Measurements from ENCODE around the gene TMEM100.

Gene TMEM100

DNA sequence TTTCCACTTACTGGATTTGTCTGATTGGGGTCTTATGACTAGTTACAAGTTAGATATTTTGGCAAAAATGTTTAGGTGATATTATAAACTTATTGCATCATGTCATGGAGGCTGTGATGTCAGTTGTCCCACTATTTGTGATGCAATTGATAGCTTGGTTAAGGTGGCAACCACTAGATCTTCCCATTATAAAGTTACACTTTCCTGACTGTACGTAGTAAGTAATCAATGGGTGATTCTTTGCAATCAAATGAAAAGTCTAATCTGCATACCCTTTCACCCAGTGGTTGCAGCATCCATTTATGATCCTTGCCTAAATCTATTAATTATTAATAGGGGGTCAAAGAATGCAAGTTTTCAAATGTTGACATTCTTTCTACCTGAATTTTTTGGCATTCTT is 23.8 kb upstream of the TMEM100 start:
- in situ Hi-C loops (cut with MboI; ENCODE audit: low sequenced_read_pairs) = no loop called here

DNA sequence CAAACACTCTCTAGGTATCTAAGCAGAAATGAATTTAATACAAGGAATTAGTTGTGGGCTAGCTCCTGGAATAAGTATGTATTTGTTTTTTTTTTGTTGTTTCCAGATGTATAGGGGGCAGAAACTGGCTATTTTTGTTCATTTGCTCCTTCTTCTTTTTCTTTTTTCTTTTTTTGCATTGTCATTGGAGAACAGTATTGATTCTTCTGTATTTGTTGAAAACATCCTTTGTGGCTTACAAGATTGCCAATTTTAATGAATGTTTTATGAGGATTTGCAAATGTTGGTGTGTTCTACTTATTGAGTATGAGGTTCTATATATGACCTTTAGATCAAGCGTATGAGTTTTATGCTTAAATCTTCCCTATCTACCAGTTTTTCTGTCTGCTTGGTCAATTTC is 22.6 kb upstream of the TMEM100 start:
- in situ Hi-C loops (cut with MboI; ENCODE audit: low sequenced_read_pairs) = no loop called here

DNA sequence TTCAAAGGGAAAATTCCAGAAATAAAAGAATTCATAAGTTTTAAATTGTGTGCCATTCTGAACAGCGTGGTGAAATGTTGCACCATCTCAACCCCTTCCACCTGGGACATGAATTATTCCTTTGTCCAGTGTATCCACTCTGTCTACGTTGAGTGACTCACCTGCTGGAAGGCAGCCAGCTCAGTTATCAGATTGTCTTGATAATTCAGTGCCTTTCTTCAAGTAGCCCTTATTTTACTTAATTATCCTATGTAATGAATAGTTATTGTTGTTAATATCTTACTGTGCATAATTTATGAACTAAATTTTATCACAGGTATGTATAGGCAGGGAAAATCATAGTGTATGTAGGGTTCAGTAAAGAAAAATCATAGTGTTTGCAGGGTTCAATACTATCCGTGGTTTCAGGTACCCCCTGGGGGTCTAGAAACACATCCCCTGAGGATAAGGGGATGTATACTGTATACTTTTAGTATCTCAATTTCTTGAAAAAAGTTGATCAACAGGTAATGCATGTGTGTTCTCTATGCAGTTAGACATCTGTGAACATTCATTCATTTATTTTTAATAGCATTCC is 20.5 kb upstream of the TMEM100 start:
- in situ Hi-C loops (cut with MboI; ENCODE audit: low sequenced_read_pairs) = no loop called here

DNA sequence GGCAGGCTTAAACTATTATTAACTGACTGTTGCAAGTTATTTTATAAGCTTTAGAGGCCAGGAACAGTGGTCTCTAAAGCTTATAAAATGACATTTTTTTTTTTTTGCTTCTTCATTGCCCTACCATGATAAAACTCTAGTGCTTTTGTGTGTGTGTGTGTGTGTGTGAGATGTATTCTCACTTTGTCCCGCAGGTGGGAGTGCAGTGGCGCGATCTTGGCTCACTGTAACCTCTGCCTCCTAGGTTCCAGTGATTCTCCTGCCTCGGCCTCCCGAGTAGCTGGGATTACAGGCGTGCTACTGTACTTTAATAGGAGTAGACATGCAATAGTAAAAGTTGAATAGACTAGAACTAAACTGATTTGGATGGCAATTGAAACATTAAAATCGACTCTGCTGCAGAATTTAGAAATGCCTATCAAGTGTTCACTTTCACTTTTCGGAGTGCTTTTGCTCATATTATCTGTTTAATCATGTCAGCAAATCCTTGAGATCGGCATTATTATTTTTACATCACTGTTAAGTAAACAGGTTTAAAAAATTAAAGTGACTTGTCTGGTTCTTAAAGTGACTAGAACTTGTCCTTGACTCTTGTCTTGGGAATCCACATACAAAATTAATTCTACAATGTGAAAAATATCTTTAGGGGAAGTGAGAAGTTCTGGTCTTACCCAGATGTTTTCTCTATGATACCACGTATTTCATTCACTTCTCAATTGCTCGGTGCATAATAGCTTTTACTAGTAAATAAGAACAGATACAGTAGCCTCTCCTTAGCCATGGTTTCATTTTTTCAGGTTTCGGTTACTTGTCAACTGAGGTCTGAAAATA is 19.8 kb upstream of the TMEM100 start:
- in situ Hi-C loops (cut with MboI; ENCODE audit: low sequenced_read_pairs) = no loop called here

DNA sequence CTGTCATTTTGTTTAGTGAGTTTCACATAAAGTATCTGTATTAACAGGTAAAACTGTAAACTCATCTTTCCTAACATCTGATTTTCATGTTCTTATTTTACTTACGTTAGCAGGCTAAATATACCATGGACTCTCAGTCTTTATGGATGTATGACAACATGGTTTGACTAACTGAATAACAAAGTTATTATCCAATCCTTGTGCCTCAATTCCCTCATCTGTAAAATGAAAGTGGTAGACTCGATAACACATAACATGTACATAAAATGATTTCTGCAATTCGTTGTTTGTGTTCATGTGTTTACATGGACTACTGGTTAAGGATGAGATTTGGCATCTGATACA is 18.7 kb upstream of the TMEM100 start:
- in situ Hi-C loops (cut with MboI; ENCODE audit: low sequenced_read_pairs) = no loop called here

- in situ Hi-C loops (cut with MboI; ENCODE audit: low sequenced_read_pairs) = no loop called here
Measured at GRCh38 chr17:55740511-55741355, 18.1 kb upstream of the TMEM100 start.

GRCh38 chr17:55737976-55738501 is 15.4 kb upstream of the TMEM100 start:
- in situ Hi-C loops (cut with MboI; ENCODE audit: low sequenced_read_pairs) = no loop called here

DNA sequence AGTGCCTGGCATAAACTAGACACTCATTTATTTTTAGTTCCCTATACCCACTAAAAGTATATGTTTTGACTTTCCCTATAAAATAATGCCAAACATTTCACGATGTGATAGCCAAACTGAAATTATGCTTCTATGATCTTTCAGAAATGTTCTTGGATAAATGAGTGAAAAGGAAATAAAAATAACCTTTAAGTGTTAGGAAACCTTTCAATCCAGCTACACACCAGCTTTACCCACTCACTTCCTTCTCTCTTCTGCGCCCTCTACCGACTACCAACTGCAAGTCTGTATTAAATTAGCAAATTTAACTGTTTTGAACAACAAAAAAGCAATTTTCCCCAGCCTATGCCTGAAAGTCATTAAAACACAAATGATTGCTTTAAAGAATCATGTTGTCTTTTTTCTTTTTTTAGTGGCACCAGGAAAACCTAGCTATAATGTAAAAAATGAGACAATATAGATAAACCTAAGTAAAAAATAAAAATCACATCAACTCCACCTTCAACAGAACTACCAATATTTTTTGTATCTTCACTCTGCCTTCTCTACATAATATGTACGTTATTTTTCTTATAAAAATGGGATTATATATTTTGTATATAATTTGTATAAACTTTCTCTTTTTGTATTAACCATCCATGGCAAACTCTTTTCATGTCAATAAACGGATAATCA is 13.2 kb upstream of the TMEM100 start:
- in situ Hi-C loops (cut with MboI; ENCODE audit: low sequenced_read_pairs) = no loop called here

DNA sequence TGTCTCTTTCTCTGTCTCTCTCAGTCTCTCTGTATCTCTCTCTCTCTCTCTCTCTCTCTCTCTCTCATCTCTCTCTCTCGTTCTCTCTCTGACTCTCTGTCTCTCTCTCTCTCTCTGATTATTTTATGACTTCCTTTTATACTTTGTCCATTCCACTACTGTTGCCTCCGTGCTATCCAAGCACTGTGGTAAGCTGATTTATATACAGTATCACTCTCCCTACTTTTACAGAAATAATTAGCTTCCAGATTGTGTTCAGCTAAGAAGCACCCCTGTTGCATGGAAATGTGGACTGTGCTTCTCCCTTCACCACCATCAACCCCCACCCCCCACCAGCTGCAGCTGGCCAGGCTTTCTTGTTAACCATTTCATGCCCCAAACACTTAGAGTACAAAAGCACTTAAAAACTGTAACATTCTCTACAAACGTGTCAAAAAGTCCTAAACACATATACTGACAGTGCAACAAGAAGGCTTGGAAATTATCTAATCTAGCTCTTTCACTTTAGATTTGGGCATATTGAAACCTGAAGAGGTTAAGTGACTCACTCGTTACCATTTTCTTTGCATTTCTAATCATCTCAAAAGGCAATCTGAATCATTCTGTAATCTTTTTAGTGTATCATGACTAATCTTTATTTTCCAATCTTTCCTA is 11.6 kb upstream of the TMEM100 start:
- in situ Hi-C loops (cut with MboI; ENCODE audit: low sequenced_read_pairs) = no loop called here

GRCh38 chr17:55731586-55732250 is 9.1 kb upstream of the TMEM100 start:
- in situ Hi-C loops (cut with MboI; ENCODE audit: low sequenced_read_pairs) = no loop called here

- in situ Hi-C loops (cut with MboI; ENCODE audit: low sequenced_read_pairs) = no loop called here
Measured at GRCh38 chr17:55730808-55731207, 8.1 kb upstream of the TMEM100 start.

GRCh38 chr17:55730380-55730779 is 7.7 kb upstream of the TMEM100 start:
- in situ Hi-C loops (cut with MboI; ENCODE audit: low sequenced_read_pairs) = no loop called here

GRCh38 chr17:55729484-55729883 is 6.8 kb upstream of the TMEM100 start:
- in situ Hi-C loops (cut with MboI; ENCODE audit: low sequenced_read_pairs) = no loop called here

DNA sequence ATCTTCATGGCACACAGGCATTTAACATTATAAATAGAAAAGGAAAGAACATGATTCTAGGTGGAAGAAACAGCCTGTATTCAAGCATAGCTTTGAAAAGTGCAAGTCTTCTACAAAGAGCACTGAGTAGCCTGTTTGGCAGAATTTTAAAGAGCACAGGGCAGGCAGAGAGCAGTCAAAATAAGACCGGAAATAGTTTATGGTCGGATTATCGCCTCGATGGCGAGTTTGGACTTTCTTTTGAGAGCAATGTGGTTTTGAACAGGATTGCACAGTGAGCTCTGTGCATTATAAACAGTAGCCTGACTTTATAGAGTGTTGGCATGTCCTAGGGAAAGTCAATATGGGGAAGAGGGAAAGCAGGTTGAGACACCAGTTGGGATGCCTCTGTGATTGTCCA is 6.2 kb upstream of the TMEM100 start:
- in situ Hi-C loops (cut with MboI; ENCODE audit: low sequenced_read_pairs) = no loop called here

GRCh38 chr17:55728361-55728760 is 5.7 kb upstream of the TMEM100 start:
- in situ Hi-C loops (cut with MboI; ENCODE audit: low sequenced_read_pairs) = no loop called here

DNA sequence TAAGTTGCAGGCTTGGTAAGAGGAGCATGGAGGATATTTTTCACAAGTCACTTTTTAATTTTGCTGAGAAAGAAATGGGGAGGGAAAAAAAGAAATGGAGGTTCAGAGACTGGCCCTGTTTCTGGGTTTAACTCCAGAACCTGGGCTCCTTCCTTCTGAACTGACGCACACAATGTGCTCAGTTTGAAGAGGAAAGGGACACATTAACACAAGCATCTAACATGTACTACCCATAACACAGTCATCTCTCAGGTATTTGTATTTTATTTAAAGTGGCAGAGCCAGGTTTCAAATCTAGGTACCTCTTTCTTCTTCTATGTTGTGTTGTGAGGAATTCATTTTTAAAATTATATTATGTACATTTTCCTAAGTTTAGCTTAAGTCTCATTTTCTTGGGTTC is 5.3 kb upstream of the TMEM100 start:
- in situ Hi-C loops (cut with MboI; ENCODE audit: low sequenced_read_pairs) = no loop called here

- in situ Hi-C loops (cut with MboI; ENCODE audit: low sequenced_read_pairs) = no loop called here
Measured at GRCh38 chr17:55727275-55727674, 4.6 kb upstream of the TMEM100 start.

GRCh38 chr17:55726440-55726839 is 3.8 kb upstream of the TMEM100 start:
- in situ Hi-C loops (cut with MboI; ENCODE audit: low sequenced_read_pairs) = no loop called here

DNA sequence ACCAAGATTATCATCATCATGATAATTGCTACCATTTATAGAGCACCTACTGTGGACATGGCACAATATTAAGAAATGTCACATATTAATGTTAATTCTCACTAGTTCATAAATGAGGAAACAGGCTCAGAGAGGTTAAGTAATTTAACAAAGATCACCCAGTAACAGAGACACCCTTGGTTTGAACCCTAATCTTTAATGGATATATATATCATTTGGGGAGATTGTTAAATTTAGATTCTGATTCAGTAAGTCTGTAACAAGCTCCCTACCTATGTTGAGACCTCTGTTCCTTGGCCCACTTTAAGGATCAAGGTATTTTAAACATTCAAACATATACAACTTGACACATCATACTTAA is 804 bp upstream of the TMEM100 start:
- in situ Hi-C loops (cut with MboI; ENCODE audit: low sequenced_read_pairs) = loop anchor here (25.0 kb wide), 1 partner anchor 186 kb away; no protein-coding TSS in a partner anchor

All from HL-60/S4 treated with retinoic acid at 250 ng/mL for 4 days and 3 days (cell line).